Measurements from ENCODE around the gene LRRIQ1.

DNA sequence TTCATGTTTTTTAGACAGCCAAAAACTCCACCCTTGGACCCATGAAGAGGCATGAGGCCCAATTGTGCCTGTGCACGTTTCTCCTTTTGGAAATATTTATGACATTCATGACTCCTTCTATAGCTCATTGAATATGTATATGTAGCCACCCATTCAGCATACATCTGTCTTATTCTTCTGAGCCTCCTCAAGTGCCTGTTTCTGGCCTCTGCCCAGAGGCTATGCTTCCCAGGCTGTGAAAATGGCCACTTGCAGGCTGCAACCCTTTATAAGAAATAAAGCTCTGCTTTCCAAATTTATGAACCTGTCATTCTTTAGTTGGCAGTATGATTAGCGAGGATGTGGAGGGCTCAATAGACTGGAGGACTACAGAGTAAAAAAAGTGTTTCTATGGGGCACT is 35.4 kb upstream of the LRRIQ1 start:
- TF ChIP-seq, protein P1, sequence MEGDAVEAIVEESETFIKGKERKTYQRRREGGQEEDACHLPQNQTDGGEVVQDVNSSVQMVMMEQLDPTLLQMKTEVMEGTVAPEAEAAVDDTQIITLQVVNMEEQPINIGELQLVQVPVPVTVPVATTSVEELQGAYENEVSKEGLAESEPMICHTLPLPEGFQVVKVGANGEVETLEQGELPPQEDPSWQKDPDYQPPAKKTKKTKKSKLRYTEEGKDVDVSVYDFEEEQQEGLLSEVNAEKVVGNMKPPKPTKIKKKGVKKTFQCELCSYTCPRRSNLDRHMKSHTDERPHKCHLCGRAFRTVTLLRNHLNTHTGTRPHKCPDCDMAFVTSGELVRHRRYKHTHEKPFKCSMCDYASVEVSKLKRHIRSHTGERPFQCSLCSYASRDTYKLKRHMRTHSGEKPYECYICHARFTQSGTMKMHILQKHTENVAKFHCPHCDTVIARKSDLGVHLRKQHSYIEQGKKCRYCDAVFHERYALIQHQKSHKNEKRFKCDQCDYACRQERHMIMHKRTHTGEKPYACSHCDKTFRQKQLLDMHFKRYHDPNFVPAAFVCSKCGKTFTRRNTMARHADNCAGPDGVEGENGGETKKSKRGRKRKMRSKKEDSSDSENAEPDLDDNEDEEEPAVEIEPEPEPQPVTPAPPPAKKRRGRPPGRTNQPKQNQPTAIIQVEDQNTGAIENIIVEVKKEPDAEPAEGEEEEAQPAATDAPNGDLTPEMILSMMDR (IDR thresholded peaks at IDR 0.05), result no peak
- no peak for TF ChIP-seq EZH2phosphoT487 (IDR thresholded peaks at IDR 0.05)
